Mesenteric fat pad (tissue), 1 donor: Measurements from ENCODE around the gene ERN1. TPM values are rescaled to one million over a fixed set of nuclear protein-coding genes. Genes with fewer than 3 reads are reported as not detected.

Experiments
- DNase-seq: peaks from one replicate; pipeline ENCODE4 v3.0.0-alpha.2; 2020; ENCODE audit warnings: low spot score
- total RNA-seq: library from RNA; stranded (reverse); fragmentation: NEBNext Ultra II Directional; extraction: Animal tissue kit (Norgen Biotek cat#: 25700); gene quantifications from one replicate; pipeline ENCODE4 v1.2.1, GENCODE V29; 2021
- donor health status: DM: yes; HTN: yes; CAD: no.

ERN1 gene
- total RNA-seq, 1 donor from 2014 or later, result 27.1 TPM

DNA sequence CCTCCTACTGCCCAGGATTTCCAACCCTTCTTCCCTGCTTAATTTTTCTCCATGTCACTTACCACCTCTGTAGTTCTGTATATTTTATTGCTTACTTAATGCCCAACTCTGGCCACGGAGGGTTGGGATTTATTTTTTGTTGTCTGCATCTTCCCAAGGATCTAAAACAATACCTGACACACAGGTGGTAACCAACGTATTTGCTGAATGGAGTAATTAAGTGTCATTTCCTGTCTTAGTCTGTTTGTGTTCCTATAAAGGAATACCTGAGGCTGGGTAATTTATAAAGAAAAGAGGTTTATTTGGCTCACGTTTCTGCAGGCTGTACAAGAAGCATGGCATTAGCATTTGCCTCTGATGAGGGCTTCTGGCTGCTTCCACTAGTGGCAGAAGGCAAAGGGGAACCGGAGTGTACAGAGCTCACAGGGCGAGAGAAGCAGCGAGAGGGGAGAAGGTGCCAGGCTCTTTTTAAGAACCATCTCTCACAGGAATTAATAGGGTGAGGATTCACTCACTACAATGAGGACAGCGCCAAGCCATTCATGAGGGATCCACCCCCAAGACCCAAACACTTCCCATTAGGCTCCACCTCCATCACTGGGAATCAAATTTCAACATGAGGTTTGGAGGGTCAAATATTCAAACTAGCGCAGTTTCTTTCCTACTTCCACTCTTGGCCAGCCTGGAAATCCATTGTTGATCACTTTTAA lies 44.8 kb downstream of the ERN1 start:
- no peak for DNase-seq

- no peak for DNase-seq
These were observed 45.6 kb downstream of the ERN1 start for GRCh38 chr17:64084086-64084939.

DNA sequence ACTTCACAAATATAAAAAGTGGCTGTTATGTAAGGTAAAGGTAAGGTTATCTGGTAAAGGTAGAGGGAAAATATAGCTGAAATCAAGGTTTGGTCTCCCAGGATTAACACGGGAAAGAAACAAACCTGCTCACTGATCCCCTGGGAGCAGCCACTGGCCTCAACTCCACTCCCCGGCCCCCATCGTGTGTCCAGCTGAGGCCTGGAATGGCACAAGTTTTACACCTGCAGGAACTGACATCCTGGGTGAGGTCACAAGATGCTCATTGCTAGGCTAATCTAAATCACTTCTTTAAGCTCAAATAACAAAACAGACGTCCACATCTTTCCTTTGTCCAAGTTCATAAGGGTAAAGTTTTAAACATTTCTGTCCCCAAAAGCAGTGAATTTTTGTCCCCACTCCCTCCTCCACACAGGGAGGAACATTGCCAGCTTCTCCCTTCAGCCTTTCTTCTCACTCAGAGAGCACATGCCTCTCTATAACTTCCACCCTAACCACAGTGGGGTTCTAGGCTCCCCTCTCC lies 46.3 kb downstream of the ERN1 start:
- DNase-seq, result no peak

DNA sequence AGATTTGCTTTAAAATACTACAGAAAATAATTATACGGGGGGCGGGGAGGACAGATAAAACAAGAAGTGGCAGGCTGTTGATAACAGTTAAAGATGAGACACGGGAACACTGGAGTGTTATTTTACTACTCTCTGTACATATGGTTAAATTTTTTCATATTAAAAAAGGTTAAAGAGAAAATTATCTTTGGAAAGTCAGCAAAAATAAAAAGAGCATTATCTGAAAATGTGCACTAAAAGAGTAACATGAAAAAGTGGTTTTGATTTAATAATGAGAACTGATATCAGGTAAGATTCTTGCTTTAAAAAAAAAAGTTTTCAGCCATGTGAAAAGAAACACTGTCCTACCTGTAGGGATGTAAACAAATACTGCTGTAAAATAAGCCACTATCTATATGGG lies 46.9 kb downstream of the ERN1 start:
- DNase-seq, result no peak

DNA sequence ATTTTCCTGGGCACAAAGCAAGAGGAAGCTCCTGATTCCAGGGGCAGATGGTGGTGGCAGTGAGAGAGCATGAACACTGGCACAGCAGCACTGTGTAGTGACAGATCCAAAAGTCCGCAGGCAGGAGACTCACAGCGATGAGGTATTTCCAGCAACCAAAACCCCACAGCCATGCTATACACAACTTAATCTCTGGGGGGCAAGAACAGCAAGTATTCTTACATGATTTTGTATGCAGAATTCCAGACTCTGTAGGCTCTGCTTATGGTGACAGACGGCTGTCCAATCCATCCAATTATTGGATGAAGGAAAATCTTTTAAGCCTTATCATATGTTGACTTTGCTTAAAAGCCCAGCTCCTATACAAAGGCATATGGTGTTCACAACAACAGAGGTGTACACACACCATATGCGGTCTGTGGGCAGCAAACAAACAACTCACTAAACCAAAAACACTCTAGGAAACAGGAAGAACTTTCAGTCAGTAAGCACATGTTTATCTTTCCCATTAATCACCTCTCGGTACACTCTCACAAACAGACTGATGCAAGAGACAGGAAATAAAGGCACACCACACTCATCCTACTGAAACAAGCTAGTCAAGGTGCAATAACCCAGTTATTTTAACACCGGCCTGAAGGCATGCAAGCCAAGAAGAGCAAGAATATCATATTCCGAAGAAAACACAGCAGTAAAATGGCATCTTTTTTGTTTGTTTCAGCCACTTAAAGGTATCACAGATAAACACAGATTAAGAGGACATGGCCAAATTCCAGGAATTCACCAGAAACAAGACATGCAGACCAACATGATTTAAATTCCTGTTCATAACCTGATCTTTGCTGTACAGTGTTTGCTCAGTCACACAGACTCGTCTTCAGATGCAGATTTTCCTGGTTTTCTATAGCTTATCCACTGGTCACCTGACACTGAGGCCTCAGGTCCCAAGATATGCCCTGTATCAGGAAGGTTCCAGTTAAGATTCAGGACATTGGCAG lies 47.8 kb downstream of the ERN1 start:
- no peak for DNase-seq

DNA sequence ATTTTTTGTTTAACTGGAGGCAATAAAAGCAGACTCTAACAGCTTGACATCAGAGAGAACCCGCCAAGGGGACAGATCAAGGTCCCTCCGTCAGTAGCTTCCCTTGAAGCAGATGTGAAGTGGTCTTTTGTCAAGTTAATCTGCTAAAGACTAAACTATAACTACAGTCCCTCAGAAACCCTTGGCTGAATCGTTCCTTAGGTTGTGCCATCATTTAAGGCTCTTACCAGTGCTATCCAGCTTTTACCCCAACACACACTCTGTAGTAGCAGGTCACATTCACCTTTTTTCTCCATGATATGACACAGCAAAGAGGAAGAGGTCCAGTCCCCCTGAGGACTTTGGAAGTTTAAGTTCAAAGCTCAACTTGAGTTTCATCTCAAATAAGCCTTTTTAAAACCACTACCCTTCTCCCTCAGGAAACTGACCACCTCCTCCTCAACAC lies 49.7 kb downstream of the ERN1 start:
- DNase-seq, result no peak

DNA sequence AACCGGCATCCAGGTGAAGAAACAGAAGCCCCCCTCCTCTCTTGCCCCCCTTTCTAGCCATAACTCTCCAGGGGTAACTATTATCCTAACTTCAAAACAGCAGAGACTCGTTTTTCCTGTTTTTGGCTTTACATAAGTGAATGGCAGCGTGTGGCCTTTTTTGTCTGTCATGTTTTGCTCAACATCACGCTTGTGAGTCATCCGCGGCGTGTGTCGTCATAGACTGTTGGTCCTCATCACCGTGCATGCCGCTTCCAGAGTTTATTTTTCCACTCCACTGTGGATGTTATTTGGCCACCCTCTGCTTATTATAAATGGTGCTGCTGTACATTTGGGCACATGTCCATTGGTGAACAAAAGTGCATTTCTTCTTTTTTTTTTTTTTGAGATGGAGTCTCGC lies 52.6 kb downstream of the ERN1 start:
- DNase-seq, result no peak

- no peak for DNase-seq
These were observed 54.0 kb downstream of the ERN1 start for GRCh38 chr17:64075913-64076312.

- no peak for DNase-seq
These were observed 55.1 kb downstream of the ERN1 start for GRCh38 chr17:64074704-64075426.

- DNase-seq, result no peak
These were observed 55.9 kb downstream of the ERN1 start for GRCh38 chr17:64073771-64074703.

GRCh38 chr17:64071111-64071510 lies 58.8 kb downstream of the ERN1 start:
- DNase-seq, result no peak

DNA sequence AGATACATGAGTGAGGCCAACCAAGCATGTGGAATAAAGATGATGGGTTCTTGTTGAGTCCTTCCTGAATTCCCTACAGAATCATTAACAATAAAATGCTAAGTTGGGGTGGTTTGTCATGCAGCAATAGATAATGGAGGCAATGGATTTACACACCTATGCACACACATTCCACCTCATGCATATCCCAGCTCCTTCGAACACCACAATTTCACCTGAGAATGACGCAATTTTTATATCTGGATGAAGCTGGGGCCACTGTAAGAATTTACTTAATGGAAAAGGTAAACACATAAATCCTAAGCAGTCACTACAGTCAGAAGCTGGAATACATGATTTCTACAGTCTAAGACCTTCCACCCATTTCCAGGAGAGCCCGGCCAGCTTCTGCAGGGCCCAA lies 59.7 kb downstream of the ERN1 start:
- DNase-seq, result no peak

DNA sequence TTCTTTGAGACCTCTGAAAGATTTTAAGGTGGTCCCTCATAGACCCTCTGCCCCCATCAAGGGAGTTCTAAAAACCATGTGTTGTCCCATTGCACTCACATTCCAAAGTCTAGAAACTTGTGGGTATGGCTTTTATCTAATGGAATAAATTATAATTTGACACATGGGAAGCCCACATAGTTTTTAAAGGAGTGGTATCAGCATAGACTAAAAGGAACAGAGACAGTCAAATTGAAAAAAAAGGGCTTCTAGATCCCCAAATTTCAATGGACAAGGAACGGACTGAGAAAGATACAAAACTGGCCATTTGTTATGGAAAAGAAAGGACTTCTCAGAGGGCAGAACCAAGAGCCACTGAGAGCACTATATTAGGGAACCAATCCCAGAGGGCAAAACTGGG lies 60.8 kb downstream of the ERN1 start:
- DNase-seq, result no peak

- no peak for DNase-seq
These were observed 62.3 kb downstream of the ERN1 start for GRCh38 chr17:64067657-64068056.

DNA sequence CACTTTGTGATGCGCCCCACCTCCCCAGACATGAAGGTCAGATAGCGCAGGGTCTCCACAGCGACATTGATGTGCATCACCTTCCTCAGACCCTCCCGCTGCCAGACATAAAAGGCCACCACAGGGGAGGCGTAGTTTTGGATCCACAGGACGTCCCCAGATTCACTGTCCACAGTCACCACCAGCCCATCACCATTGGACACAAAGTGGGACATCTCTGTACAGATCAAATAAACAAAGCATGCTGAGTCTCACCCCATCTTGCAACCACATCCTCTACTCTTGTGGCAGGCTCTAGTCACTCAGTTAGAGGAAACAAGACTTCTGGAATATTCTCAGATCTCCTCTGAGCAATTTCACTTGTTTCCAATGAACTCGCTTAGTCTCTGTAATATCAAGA lies 63.2 kb downstream of the ERN1 start:
- no peak for DNase-seq

- no peak for DNase-seq
These were observed 64.8 kb downstream of the ERN1 start for GRCh38 chr17:64065161-64065560.

GRCh38 chr17:64064331-64064730 lies 65.6 kb downstream of the ERN1 start:
- DNase-seq, result no peak

- no peak for DNase-seq
These were observed 66.1 kb downstream of the ERN1 start for GRCh38 chr17:64063766-64064224.

DNA sequence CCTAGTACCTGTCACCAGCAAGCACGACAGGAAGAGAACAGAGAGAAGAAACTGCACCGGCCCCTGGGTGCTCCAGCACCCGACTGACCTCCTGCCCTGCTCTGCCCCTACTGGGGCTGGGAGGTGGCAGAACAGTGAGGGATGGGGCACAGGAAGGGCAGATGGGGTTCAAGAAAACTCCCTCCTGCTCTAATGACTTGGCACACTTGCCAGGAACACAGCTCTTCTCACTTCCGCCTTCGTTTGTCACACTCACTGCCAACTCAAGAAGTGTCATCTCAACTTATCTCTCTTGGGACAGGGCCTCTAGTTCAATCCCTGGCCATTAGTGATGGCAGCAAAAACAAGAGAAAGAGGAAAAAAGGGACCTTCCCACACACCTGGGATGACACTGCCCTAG lies 66.9 kb downstream of the ERN1 start:
- no peak for DNase-seq
